Testis (tissue), 3 donors: ENCODE measurements around the gene ANGPTL2. TPM values are rescaled to one million over a fixed set of nuclear protein-coding genes. Genes with fewer than 3 reads are reported as not detected.

ENCODE experiments used
- DNase-seq: peaks from one replicate; pipeline ENCODE4 v3.0.0-alpha.2; 2019
- H3K27ac ChIP-seq, 2 donors: fragments of 200-600 bp; sonication (generic); one replicate each; pipeline ENCODE4 v1.5.1; 2019
- H3K27me3 ChIP-seq: fragments of 200-600 bp; sonication (generic); one replicate; pipeline ENCODE4 v1.5.1; 2019
- H3K36me3 ChIP-seq: fragments of 200-600 bp; sonication (generic); one replicate; pipeline ENCODE4 v1.5.1; 2017; ENCODE audit warnings: low read depth; ENCODE audit errors: missing control alignments
- H3K4me1 ChIP-seq: fragments of 200-600 bp; sonication (generic); one replicate; pipeline ENCODE4 v1.5.1; 2019
- H3K4me3 ChIP-seq, 2 donors: fragments of 200-600 bp; sonication (generic); one replicate each; pipeline ENCODE4 v1.5.1; 2017 to 2019
- H3K9me3 ChIP-seq: fragments of 200-600 bp; sonication (generic); one replicate; pipeline ENCODE4 v1.5.1; 2017
- POLR2A ChIP-seq: fragments of 450-650 bp; IDR thresholded peaks from one replicate; pipeline ENCODE4 v1.6.1; 2017; ENCODE audit warnings: antibody characterized with exemption, mild to moderate bottlenecking, moderate library complexity
- WGBS, 2 donors: methylation state at CpG; one replicate each; pipeline ENCODE4 v1.1.5; 2018; 5-methylcytosine and 5-hydroxymethylcytosine counted together
- intact Hi-C: fragments of 100-400 bp; cut with DNase I; formaldehyde crosslinking; loops from one replicate; pipeline ENCODE4 v1.15.1; 2023; ENCODE audit warnings: low total_unique reads
- polyA plus RNA-seq: library from polyadenylated mRNA; stranded (reverse); fragments of 350-450 nt; fragmentation: Illumina TruSeq; extraction: RNeasy Lipid Tissue Mini Kit (QIAGEN cat#74804); gene quantifications from one replicate; pipeline ENCODE4 v1.2.3, GENCODE V29; 2014; ENCODE audit warnings: low read depth, low replicate concordance; ENCODE audit not compliant: insufficient read depth
- total RNA-seq, 2 donors: library from RNA; depleted of rRNA; stranded (reverse); fragments of >200 nt; gene quantifications; one replicate each; pipeline ENCODE4 v1.2.3, GENCODE V29; 2016
- TF ChIP-seq, protein P1 (sequence below), 3 experiments: fragments of 450-650 bp in 2 of 3; fragments of 200-600 bp in 1 of 3; sonication (generic) in 1 of 3; IDR thresholded peaks; one replicate each; pipeline ENCODE4 v1.5.1; 2016 to 2019; ENCODE audit warnings: antibody characterized with exemption in 3 of 3, mild to moderate bottlenecking in 2 of 3, moderate library complexity in 1 of 3

Gene ANGPTL2
- total and polyA plus RNA-seq, 3 donors from 2014 or later, result 2.4 to 30.7 (median 2.4) TPM

- Histone ChIP-seq H3K27me3 (no peaks in the 10 kb centered on the region), H3K27ac (no peak overlapping the region), H3K4me1 (no peaks in the 10 kb centered on the region), H3K36me3 (no peaks in the 10 kb centered on the region), H3K4me3 (no peak overlapping the region), H3K9me3 (no peaks in the 10 kb centered on the region)
- intact Hi-C loops, result no loop called here
- WGBS, 2 donors, result 83 to 95% methylated on average over 1 to 5 of the region's 5 CpGs
- no peak for DNase-seq
- TF ChIP-seq, protein P1, sequence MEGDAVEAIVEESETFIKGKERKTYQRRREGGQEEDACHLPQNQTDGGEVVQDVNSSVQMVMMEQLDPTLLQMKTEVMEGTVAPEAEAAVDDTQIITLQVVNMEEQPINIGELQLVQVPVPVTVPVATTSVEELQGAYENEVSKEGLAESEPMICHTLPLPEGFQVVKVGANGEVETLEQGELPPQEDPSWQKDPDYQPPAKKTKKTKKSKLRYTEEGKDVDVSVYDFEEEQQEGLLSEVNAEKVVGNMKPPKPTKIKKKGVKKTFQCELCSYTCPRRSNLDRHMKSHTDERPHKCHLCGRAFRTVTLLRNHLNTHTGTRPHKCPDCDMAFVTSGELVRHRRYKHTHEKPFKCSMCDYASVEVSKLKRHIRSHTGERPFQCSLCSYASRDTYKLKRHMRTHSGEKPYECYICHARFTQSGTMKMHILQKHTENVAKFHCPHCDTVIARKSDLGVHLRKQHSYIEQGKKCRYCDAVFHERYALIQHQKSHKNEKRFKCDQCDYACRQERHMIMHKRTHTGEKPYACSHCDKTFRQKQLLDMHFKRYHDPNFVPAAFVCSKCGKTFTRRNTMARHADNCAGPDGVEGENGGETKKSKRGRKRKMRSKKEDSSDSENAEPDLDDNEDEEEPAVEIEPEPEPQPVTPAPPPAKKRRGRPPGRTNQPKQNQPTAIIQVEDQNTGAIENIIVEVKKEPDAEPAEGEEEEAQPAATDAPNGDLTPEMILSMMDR (IDR thresholded peaks at IDR 0.05), result no peak
- no peak for TF ChIP-seq POLR2A
These were observed 7.8 kb downstream of the ANGPTL2 start for GRCh38 chr9:127114606-127115005.

DNA sequence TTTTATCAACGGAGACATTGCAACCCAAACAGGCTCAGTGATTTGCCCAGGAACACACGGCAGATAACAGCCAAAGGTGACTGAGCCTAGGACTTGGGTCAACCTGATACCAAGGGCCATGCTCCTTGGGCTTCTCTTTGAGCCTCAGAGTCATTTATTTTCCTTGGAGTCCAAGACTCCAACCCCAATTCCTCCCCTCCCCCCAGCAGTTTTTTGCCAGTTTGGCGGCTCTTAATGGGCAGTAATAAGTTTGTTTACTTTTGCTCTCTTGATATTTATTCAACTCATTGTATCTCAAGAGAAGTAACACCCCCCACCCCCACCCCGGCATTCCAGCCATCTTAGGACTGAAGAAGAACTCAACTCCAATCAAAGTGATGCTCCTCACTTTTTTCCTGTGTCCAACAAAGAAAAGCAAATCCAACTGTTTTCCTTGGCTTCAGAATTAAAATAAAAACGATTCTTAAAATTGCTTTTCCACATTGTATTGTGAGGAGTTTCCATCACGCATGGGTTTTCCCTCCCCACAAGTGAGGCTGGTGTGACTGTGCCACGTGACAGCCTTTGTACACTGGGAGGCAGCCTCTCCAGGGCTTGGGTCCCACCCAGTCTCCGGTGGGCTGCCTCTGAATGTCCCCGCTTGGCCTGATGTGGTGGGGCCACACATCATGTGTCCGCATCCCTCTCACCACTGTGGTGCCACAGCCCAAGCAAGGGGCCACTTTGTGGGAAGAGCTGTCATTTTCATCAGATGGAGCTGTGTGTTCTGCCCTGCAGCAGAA lies 9.1 kb downstream of the ANGPTL2 start:
- H3K4me3 ChIP-seq, result no peak overlapping the region
- no peaks in the 10 kb centered on the region for H3K27me3 ChIP-seq
- intact Hi-C loops, result no loop called here
- H3K9me3 ChIP-seq, result no peaks in the 10 kb centered on the region
- no peaks in the 10 kb centered on the region for H3K36me3 ChIP-seq
- H3K27ac ChIP-seq, result no peak overlapping the region
- WGBS, 2 donors, result 82 to 86% methylated on average over 10 of the region's 10 CpGs
- TF ChIP-seq POLR2A, result no peak
- TF ChIP-seq, protein P1 (IDR thresholded peaks at IDR 0.05), result no peak
- DNase-seq, result no peak
- H3K4me1 ChIP-seq, result no peaks in the 10 kb centered on the region

- no peaks in the 10 kb centered on the region for H3K4me1 ChIP-seq
- H3K27ac ChIP-seq, result no peak overlapping the region
- no peak for DNase-seq
- H3K36me3 ChIP-seq, result no peaks in the 10 kb centered on the region
- no peaks in the 10 kb centered on the region for H3K27me3 ChIP-seq
- intact Hi-C loops, result no loop called here
- 82 to 93% methylated on average over 3 of the region's 3 CpGs for WGBS, 2 donors
- TF ChIP-seq, protein P1 (IDR thresholded peaks at IDR 0.05), result no peak
- no peak for TF ChIP-seq POLR2A
- H3K4me3 ChIP-seq, result no peak overlapping the region
- no peaks in the 10 kb centered on the region for H3K9me3 ChIP-seq
These were observed 9.7 kb downstream of the ANGPTL2 start for GRCh38 chr9:127112735-127113161.

GRCh38 chr9:127112056-127112455 lies 10.4 kb downstream of the ANGPTL2 start:
- H3K4me1 ChIP-seq, result no peaks in the 10 kb centered on the region
- DNase-seq, result no peak
- TF ChIP-seq POLR2A, result no peak
- TF ChIP-seq, protein P1 (IDR thresholded peaks at IDR 0.05), result no peak

GRCh38 chr9:127109212-127109711 lies 13.2 kb downstream of the ANGPTL2 start:
- Histone ChIP-seq H3K4me3 (no peak overlapping the region), H3K27ac (no peak overlapping the region), H3K27me3 (no peaks in the 10 kb centered on the region), H3K4me1 (no peaks in the 10 kb centered on the region), H3K36me3 (no peaks in the 10 kb centered on the region), H3K9me3 (no peaks in the 10 kb centered on the region)
- intact Hi-C loops, result no loop called here
- TF ChIP-seq POLR2A, result no peak
- TF ChIP-seq, protein P1 (IDR thresholded peaks at IDR 0.05), result no peak
- 77 to 84% methylated on average over 5 of the region's 5 CpGs for WGBS, 2 donors
- no peak for DNase-seq

More at GRCh38 chr9:127112056-127112455, 10.4 kb downstream of the ANGPTL2 start:
- no peaks in the 10 kb centered on the region for H3K9me3 ChIP-seq
- no peaks in the 10 kb centered on the region for H3K27me3 ChIP-seq
- H3K27ac ChIP-seq, result no peak overlapping the region
- 39 to 68% methylated on average over 3 to 5 of the region's 7 CpGs for WGBS, 2 donors
- intact Hi-C loops, result no loop called here
- H3K36me3 ChIP-seq, result no peaks in the 10 kb centered on the region
- H3K4me3 ChIP-seq, result no peak overlapping the region
